Activated naive CD4-positive, alpha-beta T cell treated with anti-CD3 and anti-CD28 coated beads for 36 hours (primary cell): ENCODE data around the gene IRGM. TPM values are rescaled to one million over a fixed set of nuclear protein-coding genes. Genes with fewer than 3 reads are reported as not detected.
"Not testable (repeated sequence)": the region's sequence is repeated elsewhere in the genome, so short reads cannot be mapped to it uniquely, and the experiment has no call there.

Source experiments
- CTCF ChIA-PET: fragments of 350-600 bp; sonication (Branson Sonifier 250); formaldehyde crosslinking; loops from one replicate; lab custom pipeline; 2021; ENCODE audit warnings: antibody characterized with exemption; lab: Charles Lee
- DNase-seq: peaks from one replicate; pipeline ENCODE4 v3.0.0-alpha.2; 2020
- H3K27ac Mint-ChIP-seq: one replicate; pipeline ENCODE4 v1.8.0; 2021; ENCODE audit warnings: mild to moderate bottlenecking, mixed read lengths
- H3K27me3 Mint-ChIP-seq: one replicate; pipeline ENCODE4 v1.8.0; 2021; ENCODE audit warnings: low read depth, mixed read lengths
- H3K36me3 Mint-ChIP-seq: one replicate; pipeline ENCODE4 v1.8.0; 2021; ENCODE audit warnings: low read depth, mixed read lengths
- H3K4me1 Mint-ChIP-seq: one replicate; pipeline ENCODE4 v1.8.0; 2021; ENCODE audit warnings: low read depth, mixed read lengths
- H3K4me3 Mint-ChIP-seq: one replicate; pipeline ENCODE4 v1.8.0; 2021; ENCODE audit warnings: mild to moderate bottlenecking, moderate library complexity, mixed read lengths
- H3K9me3 Mint-ChIP-seq: one replicate; pipeline ENCODE4 v1.8.0; 2021; ENCODE audit warnings: mixed read lengths
- intact Hi-C: fragments of 100-400 bp; cut with micrococcal nuclease; formaldehyde crosslinking; loops from one replicate; pipeline ENCODE4 v1.15.1; 2023
- total RNA-seq, 2 experiments: library from RNA; stranded (reverse); gene quantifications; one replicate each; pipeline ENCODE4 v1.2.3, GENCODE V29; 2021

The IRGM gene
- total RNA-seq, 2 experiments from 2014 or later, result 1.7 to 2.6 TPM

GRCh38 chr5:150846654-150847333, 473 bp downstream of the IRGM start:
- CTCF ChIA-PET, result interaction anchor here (0.6 to 4.5 kb wide), 29 partner anchors 26 to 753 kb away, joined by 3 to 63 read pairs (median 4); partner anchors contain the start of genes DCTN4, RBM22 and SMIM3
- Mint-ChIP-seq H3K36me3 (no peaks in the 10 kb centered on the region), H3K4me3 (peak overlapping the region; percentile 79), H3K4me1 (peaks cover 25% of the 10 kb centered on the region), H3K9me3 (no peaks in the 10 kb centered on the region), H3K27me3 (no peaks in the 10 kb centered on the region), H3K27ac (peak overlapping the region; percentile 80)
- peak; percentile 83 for DNase-seq
- intact Hi-C loops, result loop anchor here (1.0 to 2.0 kb wide), 12 partner anchors 45 to 434 kb away; partner anchors contain the start of gene CD74

GRCh38 chr5:150847334-150847695, 994 bp downstream of the IRGM start:
- Mint-ChIP-seq H3K4me3 (peak overlapping the region; percentile 79), H3K27ac (no peak overlapping the region), H3K36me3 (no peaks in the 10 kb centered on the region), H3K9me3 (no peaks in the 10 kb centered on the region), H3K4me1 (peaks cover 25% of the 10 kb centered on the region), H3K27me3 (no peaks in the 10 kb centered on the region)
- intact Hi-C loops, result loop anchor here (1.0 to 2.0 kb wide), 12 partner anchors 46 to 435 kb away; partner anchors contain the start of gene CD74
- no peak for DNase-seq
- CTCF ChIA-PET, result interaction anchor here (0.6 to 4.5 kb wide), 19 partner anchors 26 to 754 kb away, joined by 3 to 63 read pairs (median 7); partner anchors contain the start of genes DCTN4, RBM22 and SMIM3

- H3K9me3 Mint-ChIP-seq, result no peaks in the 10 kb centered on the region
- no peaks in the 10 kb centered on the region for H3K27me3 Mint-ChIP-seq
- H3K36me3 Mint-ChIP-seq, result no peaks in the 10 kb centered on the region
- peaks cover 25% of the 10 kb centered on the region for H3K4me1 Mint-ChIP-seq
- no peak for DNase-seq
- no peak overlapping the region for H3K4me3 Mint-ChIP-seq
- CTCF ChIA-PET, result interaction anchor here (1.0 to 4.5 kb wide), 7 partner anchors 43 to 389 kb away, joined by 3 to 63 read pairs (median 20); partner anchors contain the start of gene RBM22
- no peak overlapping the region for H3K27ac Mint-ChIP-seq
- intact Hi-C loops, result no loop called here
These were observed 1.9 kb downstream of the IRGM start for GRCh38 chr5:150848271-150848670.

- Mint-ChIP-seq H3K27me3 (no peaks in the 10 kb centered on the region), H3K27ac (no peak overlapping the region), H3K4me1 (peaks cover 33% of the 10 kb centered on the region), H3K36me3 (peaks cover 1% of the 10 kb centered on the region), H3K9me3 (no peaks in the 10 kb centered on the region), H3K4me3 (no peak overlapping the region)
- CTCF ChIA-PET, result interaction anchor here (0.6 to 1.7 kb wide), 6 partner anchors 72 to 394 kb away, joined by 3 to 5 read pairs (median 4); partner anchors contain the start of gene SMIM3
- intact Hi-C loops, result no loop called here
- DNase-seq, result no peak
These were observed 4.7 kb downstream of the IRGM start for GRCh38 chr5:150851039-150851438.

- H3K4me1 Mint-ChIP-seq, result peaks cover 18% of the 10 kb centered on the region
- H3K36me3 Mint-ChIP-seq, result peaks cover 1% of the 10 kb centered on the region
- no peaks in the 10 kb centered on the region for H3K27me3 Mint-ChIP-seq
- intact Hi-C loops, result no loop called here
- CTCF ChIA-PET, result interaction anchor here (1.4 to 2.5 kb wide), 2 partner anchors 52 to 153 kb away, joined by 3 to 6 read pairs; no protein-coding TSS in a partner anchor
- H3K9me3 Mint-ChIP-seq, result no peaks in the 10 kb centered on the region
- H3K4me3 Mint-ChIP-seq, result no peak overlapping the region
- no peak for DNase-seq
- no peak overlapping the region for H3K27ac Mint-ChIP-seq
These were observed 7.2 kb downstream of the IRGM start for GRCh38 chr5:150853561-150853960.

GRCh38 chr5:150856700-150857099, 10.4 kb downstream of the IRGM start:
- H3K4me1 Mint-ChIP-seq, H3K27me3 Mint-ChIP-seq, H3K36me3 Mint-ChIP-seq, intact Hi-C loops, DNase-seq, H3K4me3 Mint-ChIP-seq, H3K27ac Mint-ChIP-seq, CTCF ChIA-PET: not testable (repeated sequence)
- H3K9me3 Mint-ChIP-seq, result peaks cover 10% of the 10 kb centered on the region

- Mint-ChIP-seq H3K27me3 (no peaks in the 10 kb centered on the region), H3K4me3 (no peak overlapping the region), H3K27ac (no peak overlapping the region), H3K36me3 (peaks cover 7% of the 10 kb centered on the region), H3K4me1 (no peaks in the 10 kb centered on the region), H3K9me3 (peaks cover 18% of the 10 kb centered on the region)
- no peak for DNase-seq
- CTCF ChIA-PET, result no interaction called here
- intact Hi-C loops, result no loop called here
These were observed 14.0 kb downstream of the IRGM start for GRCh38 chr5:150860246-150860821.

- peaks cover 22% of the 10 kb centered on the region for H3K9me3 Mint-ChIP-seq
- peaks cover 7% of the 10 kb centered on the region for H3K36me3 Mint-ChIP-seq
- DNase-seq, result no peak
- intact Hi-C loops, result no loop called here
- no peaks in the 10 kb centered on the region for H3K4me1 Mint-ChIP-seq
- CTCF ChIA-PET, result no interaction called here
- H3K4me3 Mint-ChIP-seq, result no peak overlapping the region
- no peaks in the 10 kb centered on the region for H3K27me3 Mint-ChIP-seq
- H3K27ac Mint-ChIP-seq, result no peak overlapping the region
These were observed 15.7 kb downstream of the IRGM start for GRCh38 chr5:150862070-150862469.

GRCh38 chr5:150879358-150879757, 33.0 kb downstream of the IRGM start:
- Mint-ChIP-seq H3K27me3 (no peaks in the 10 kb centered on the region), H3K9me3 (peaks cover 22% of the 10 kb centered on the region), H3K27ac (no peak overlapping the region), H3K4me3 (no peak overlapping the region), H3K36me3 (peaks cover 10% of the 10 kb centered on the region), H3K4me1 (no peaks in the 10 kb centered on the region)
- CTCF ChIA-PET, result no interaction called here
- DNase-seq, result no peak
- intact Hi-C loops, result no loop called here

- peaks cover 71% of the 10 kb centered on the region for H3K9me3 Mint-ChIP-seq
- DNase-seq, result no peak
- H3K27ac Mint-ChIP-seq, result no peak overlapping the region
- peaks cover 57% of the 10 kb centered on the region for H3K36me3 Mint-ChIP-seq
- H3K4me1 Mint-ChIP-seq, result no peaks in the 10 kb centered on the region
- H3K27me3 Mint-ChIP-seq, result no peaks in the 10 kb centered on the region
- CTCF ChIA-PET, result no interaction called here
- intact Hi-C loops, result no loop called here
- H3K4me3 Mint-ChIP-seq, result no peak overlapping the region
These were observed 49.4 kb downstream of the IRGM start for GRCh38 chr5:150895431-150896428.
